AG10803 (cell line): ENCODE results near the gene EMP1.

Experiments
- DNase-seq: peaks from one replicate; pipeline ENCODE4 v3.0.0; 2010; ENCODE audit warnings: low read depth
- H3K4me3 ChIP-seq: 2 replicates; pipeline ENCODE4 v1.5.1; 2011; ENCODE audit warnings: mild to moderate bottlenecking, low read length, control low read depth
- CTCF ChIP-seq: conservative IDR thresholded peaks from 2 replicates; pipeline ENCODE4 v1.5.1; 2011; ENCODE audit warnings: mild to moderate bottlenecking, low read length, control low read depth, inconsistent platforms

The EMP1 gene, protein sequence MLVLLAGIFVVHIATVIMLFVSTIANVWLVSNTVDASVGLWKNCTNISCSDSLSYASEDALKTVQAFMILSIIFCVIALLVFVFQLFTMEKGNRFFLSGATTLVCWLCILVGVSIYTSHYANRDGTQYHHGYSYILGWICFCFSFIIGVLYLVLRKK

DNA sequence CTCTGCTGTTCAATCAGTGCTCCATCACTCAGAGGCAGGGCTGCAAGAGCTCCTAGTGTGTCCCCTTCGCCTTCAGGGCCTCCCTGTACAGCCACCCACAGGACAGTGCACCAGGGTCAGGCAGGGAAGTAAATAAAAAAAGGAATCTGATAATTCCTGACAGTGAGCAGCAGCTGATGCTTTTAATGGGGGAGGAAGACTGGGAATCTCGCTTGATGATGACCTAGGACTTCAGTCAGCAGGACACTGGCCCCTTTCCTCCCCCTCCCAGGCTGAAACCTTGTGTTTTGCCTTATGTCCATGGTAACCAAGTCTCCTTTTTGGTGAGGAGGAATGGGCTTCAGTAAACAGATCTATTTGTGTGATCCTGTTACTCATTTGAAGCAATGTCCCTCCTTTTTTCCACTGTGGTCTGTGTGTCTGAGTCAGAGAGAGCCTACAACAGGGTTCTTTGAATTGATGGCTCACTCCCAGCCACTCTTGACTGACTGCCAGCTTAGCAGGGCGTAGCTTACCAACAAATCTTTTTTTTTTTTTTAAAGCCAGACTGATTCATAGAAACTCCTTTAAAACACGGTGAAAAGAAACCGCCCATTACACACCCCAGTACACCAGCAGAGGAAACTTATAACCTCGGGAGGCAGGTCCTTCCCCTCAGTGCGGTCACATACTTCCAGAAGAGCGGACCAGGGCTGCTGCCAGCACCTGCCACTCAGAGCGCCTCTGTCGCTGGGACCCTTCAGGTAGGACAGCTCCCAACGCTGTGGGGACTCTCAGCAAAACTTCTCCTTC is at the start of gene EMP1:
Gene EMP1, plus strand, starts transcription at position 597 of the 792 bp plus-strand sequence. CDS start 14,785 bp downstream, outside the sequence.
- TF ChIP-seq CTCF: no peak
- peak within 1 kb of the TSS; percentile 91 for H3K4me3 ChIP-seq
- DNase-seq: peak; percentile 100

GRCh38 chr12:13147688-13148484 is 48.6 kb upstream of the EMP1 start:
- no peak for DNase-seq
- no peak for TF ChIP-seq CTCF
- H3K4me3 ChIP-seq: no peak overlapping the region

- DNase-seq: no peak
- TF ChIP-seq CTCF: no peak; the same call in 1 of the 2 replicates
- H3K4me3 ChIP-seq: no peak overlapping the region
Measured at GRCh38 chr12:13148485-13148847, 48.1 kb upstream of the EMP1 start.

GRCh38 chr12:13149411-13149810 is 47.1 kb upstream of the EMP1 start:
- no peak overlapping the region for H3K4me3 ChIP-seq
- DNase-seq: no peak
- no peak for TF ChIP-seq CTCF

- TF ChIP-seq CTCF: no peak
Measured at GRCh38 chr12:13152281-13152680, 44.2 kb upstream of the EMP1 start.

DNA sequence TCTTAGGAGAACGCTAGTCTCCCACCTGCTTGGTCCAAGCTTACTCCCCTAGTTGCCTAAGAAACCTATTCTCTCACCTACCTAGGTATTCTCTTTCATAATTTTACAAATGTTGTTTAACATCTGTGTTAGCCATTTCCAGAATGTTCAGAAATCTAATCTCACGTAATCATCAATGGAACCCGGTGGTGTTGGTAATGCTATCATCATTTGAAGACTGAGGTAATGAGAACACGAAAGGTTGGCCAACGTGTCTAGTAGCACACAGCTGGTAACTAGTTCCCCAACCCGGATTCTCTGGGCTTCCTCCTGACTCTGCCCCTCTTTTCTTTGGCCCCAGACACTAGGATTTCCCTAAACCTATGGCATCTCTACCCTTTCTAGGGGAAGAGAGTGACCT is 43.8 kb upstream of the EMP1 start:
- H3K4me3 ChIP-seq: no peak overlapping the region
- no peak for DNase-seq
- no peak for TF ChIP-seq CTCF

More at GRCh38 chr12:13152281-13152680, 44.2 kb upstream of the EMP1 start:
- H3K4me3 ChIP-seq: no peak overlapping the region
- DNase-seq: peak; percentile 76
